AG20443 (cell line): ENCODE results near the gene DENND1B.
"Not testable (repeated sequence)": the region's sequence is repeated elsewhere in the genome, so short reads cannot be mapped to it uniquely, and the experiment has no call there.

ENCODE experiments used
- DNase-seq: peaks from one replicate; pipeline ENCODE4 v3.0.0; 2012; ENCODE audit warnings: low spot score, mixed read lengths

The DENND1B gene

GRCh38 chr1:197783510-197783948 lies 8.2 kb upstream of the DENND1B start:
- peak; percentile 40 for DNase-seq

DNA sequence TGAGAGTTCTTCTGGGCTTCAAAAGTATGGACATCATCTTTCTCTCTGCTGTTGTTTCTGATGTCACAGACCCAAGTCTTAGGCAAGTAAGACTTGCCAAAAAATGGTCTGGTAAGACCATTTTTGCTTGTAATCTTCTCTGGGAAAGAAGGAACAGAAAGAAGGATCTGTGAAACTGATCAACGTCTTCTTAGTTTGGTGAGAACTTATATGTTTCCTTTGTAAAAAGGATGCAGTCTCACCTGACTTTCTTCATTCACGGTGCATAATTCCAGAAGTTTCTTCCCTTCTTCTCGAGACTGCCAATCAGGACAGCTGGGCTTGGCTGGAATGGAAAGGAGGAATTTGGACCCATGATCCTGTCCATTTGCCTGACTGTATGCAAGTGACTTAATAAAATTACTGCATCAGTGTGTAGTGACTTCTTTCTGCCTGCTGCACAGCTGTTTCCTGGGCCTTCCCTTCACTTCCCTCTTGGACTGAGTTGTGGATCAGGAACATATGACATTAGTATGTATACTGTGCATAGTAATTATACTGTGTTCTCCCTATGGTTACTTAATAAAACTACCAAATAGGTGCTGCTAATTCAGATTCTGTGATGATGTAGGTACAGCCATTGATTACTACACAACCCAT lies 7.6 kb upstream of the DENND1B start:
- no peak for DNase-seq

GRCh38 chr1:197781968-197782721 lies 6.9 kb upstream of the DENND1B start:
- peak; percentile 38 for DNase-seq

DNA sequence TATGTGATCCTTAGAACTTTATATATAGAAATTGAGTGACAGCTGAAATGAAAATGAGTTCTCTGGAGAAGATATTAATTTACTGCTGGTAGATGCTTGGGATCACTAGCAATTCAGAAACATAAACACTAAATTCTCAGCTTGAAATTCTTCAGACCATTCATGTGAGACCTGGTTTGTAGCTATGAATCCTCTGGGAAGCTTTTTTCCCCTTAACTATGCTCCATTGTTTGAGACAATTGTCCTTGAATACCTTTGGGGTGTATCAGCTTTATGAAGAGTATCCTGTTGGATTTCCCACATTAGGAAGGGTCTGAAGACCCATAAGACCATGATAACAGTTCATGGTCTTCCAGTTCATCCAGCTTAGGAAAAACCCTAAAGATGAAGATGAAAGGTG lies 4.6 kb upstream of the DENND1B start:
- DNase-seq, result no peak

DNA sequence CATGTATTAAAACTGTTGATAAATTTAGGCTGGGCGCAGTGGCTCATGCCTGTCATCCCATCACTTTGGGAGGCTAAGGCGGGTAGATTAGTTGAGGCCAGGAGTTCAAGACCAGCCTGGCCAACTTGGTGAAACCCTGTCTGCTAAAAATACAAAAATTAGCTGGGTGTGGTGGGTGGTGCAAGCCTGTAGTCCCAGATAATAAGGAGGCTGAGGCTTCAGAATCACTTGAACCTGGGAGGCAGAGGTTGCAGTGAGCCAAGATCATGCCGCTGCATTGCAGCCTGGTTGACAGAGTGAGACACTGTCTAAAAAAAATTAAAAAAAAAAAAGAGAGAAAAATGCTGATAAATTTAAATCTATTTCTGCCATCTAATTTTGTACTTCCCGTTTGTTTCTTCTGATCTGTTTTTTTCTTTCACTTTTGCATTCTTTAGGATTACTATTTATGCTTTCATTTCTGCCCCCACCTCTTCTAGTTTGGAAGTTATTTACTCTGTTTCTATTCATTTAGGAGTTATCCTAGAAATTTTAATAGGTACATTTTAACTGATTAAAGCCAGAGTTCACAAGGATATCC lies 3.2 kb upstream of the DENND1B start:
- DNase-seq, result no peak

- DNase-seq, result peak; percentile 53
Measured at GRCh38 chr1:197776351-197777105, 1.2 kb upstream of the DENND1B start.

- peak; percentile 79 for DNase-seq
Measured at GRCh38 chr1:197774466-197775281, 606 bp downstream of the DENND1B start.

DNA sequence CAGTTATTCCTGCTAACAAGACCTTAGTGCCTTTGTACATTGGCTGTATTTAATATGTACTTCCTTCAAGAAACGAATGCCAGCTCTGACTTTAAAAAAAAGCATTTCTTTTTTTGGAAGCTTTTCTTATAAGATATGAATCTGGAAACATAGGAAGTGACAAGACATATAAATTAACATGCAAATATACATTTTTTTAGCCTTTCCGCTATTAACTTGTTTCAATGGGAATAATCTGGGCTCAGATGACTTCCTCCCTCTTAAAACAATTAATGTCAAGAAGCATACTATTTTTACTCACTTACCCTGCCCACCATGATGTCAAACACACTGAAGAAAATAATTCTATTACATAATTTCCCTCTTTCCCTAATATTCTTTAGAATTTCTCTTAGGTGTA lies 1.4 kb downstream of the DENND1B start:
- no peak for DNase-seq

DNA sequence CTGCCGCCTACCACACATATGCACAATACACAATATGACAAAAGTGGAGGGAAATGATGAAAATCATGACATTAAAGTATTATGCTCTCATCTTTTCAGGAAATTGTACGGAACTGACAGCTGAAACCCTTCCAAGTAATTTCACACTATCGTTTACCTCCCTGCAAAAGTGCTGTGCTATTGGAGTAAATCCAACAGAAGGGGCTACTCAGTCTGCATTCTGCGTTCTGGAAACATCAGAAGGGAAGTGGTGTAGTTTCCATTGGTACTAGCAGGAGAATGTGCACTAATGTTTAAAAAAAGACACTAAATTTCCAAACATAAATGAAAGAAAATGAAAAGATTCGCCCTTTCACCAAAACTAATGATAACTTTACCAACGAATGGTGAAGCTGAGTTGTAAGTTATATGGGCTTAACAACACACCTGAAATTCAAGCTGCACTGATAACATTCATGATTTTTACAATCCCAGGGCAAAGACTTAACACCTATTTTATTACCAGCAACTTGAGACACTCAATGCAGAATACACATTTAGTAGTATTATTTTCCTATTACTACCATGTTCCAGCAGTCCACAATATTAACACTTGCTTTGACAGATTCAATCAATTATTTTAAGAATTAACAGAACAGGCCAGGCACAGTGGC lies 3.2 kb downstream of the DENND1B start:
- no peak for DNase-seq

GRCh38 chr1:197771386-197771785 lies 3.9 kb downstream of the DENND1B start:
- DNase-seq, result no peak

DNA sequence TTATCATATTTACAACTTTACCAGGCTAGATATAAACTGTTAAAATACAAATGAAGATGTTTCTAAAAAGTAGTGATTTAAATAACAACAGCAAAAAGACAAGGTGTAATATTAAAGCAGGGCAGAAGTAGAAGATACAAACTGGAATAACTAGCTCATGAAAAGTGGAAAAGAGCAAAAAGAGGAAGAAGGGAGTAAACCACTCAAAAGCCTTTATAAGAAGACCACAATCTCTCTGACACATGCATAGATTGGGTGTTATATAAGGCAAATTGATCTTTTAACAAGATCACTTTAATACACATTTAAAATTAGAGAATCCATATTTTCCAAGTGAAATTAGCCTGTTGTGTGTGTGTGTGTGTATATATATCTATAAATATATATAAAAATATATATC lies 5.0 kb downstream of the DENND1B start:
- DNase-seq, result no peak

- no peak for DNase-seq
Measured at GRCh38 chr1:197769287-197769686, 6.0 kb downstream of the DENND1B start.

DNA sequence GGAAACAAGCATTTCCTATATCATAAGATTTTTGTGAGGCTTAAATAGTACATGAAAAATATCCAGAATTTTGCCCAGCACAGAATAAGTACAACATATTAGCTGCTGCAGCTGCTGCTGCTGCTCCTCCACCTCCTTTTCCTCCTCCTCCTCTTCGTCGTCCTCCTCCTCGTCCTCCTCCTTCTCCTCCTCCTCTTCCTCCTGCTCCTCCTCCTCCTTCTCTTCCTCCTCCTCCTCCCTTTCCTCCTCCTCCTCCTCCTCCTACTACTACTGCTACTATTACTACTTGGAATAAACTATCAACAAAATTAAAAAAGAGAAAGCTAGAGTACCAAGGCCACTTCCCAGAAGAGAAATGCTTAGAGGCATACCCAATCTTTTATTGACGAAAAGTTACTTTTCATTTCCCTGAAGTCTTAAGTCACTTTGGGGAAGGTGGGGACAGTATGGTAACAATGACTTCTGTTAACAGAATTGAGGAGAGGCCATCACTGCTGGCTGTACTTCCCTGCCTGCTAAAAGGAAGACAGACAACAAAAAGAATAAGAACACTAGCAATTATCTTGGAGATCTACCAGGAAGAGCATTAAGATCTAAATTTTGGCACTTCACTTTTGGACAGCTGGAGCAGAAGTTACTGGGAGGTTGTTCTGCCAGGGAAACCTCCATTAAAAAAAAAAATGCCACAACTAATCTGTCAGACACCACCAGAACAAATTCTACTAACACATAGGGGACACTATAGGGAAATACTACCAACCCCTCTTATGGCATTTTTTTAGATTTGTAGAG lies 7.1 kb downstream of the DENND1B start:
- DNase-seq, result no peak

- no peak for DNase-seq
Measured at GRCh38 chr1:197763769-197764168, 11.5 kb downstream of the DENND1B start.

- DNase-seq, result no peak
Measured at GRCh38 chr1:197763307-197763706, 12.0 kb downstream of the DENND1B start.

DNA sequence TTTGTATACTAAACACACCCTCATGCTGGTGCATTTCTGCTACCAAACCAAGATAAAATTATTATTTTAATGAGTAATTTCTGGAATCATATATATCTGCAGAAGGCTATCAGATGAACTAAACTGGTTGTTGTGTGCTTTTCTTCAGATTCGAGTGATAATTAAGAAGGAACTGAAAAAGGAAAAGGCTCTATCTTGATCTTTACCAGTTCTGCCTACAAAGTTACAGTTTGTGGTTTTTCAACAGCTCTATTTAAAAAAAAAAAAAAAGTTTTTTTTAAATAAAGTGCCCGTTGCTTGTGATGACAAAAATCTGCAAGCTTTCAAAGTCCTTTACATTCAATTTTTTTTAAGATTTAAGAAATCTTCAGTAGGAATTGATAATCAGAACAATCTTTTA lies 13.6 kb downstream of the DENND1B start:
- no peak for DNase-seq

- not testable (repeated sequence) for DNase-seq
Measured at GRCh38 chr1:197755553-197755952, 19.7 kb downstream of the DENND1B start.

- DNase-seq, result not testable (repeated sequence)
Measured at GRCh38 chr1:197752652-197753164, 22.6 kb downstream of the DENND1B start.

DNA sequence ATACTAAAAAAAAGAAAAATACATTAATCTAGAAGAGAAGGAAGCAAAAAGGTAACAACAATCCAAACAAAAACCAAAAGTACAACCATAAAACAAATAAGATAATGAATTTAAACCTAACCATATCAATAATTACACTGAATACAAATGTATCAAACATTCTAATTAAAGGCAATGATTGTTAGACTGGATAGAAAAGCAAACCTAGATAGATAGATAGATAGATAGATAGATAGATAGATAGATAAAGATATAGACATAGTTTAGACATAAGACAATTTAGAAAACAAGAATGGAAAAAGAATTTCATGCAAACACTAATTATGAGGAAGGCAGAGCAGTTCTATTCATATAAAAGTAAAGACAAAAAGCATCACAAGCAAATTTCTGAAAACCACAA lies 24.9 kb downstream of the DENND1B start:
- DNase-seq, result no peak

DNA sequence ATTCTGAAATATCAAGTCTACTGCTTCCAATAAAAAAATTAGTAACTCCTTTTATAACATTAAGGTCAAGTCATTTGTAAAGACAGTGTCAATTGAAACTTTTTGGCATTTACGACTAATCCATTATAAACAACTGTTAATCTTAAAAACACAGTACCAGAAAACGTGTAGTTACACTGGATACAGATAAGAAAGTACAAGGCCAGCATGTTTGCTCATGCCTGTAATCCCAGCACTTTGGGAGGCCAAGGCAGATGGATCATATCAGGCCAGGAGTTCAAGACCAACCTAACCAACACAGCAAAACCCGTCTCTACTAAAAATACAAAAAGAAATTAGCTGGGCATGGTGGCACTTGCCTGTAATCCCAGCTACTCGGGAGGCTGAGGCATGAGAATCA lies 29.4 kb downstream of the DENND1B start:
- DNase-seq, result no peak
